ENCODE measurements around the gene RND3.

RND3 gene

DNA sequence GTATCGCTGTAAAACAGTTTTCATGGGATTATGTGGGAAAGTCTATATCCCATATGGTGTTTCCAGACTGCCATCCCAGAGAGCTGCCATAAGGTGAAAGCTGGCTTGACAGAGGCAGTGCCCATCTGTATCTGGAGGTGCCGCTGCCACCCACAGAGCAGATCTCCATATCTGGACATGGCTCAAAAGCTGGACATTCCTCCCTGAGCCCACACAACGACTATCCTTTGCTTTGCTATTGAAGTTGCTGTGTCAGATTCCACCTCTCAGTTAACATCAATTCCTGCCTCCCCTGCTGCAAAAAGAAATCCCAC, 55.2 kb downstream of the RND3 start:
- DNase-seq = no peak

DNA sequence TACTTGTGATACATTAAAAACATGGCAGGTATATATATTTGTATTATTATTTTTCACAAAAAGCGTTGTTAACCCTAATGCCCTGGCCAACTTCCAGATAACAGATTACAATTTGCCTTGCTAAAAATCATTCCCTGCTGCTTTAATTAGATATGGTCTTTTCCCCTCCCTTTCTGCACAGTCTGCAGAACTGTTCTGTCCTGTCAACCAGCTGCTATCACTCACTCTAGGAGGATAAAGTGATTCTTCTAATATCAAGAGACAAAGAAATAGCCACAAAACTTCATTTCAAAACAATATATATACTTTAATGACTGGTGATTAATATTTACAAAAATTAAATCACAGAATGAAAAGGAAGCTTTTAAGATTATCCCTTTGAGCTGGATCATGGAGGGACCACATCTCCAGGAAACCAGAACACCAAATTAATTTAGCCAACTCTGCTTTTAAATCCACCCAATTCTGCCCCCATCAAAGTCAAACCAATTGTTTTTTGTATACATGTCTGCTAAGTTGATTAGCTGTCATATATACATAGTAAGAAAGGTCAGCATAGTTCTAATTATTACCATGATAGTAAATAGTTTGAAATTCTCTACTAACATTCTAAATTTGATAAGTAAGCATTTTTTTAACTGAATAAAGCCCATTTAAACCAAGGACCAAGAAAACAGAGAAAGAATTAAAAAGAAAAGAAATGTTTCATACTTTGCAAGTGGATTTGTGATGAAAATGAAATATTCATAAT, 55.7 kb downstream of the RND3 start:
- no peak for DNase-seq

DNA sequence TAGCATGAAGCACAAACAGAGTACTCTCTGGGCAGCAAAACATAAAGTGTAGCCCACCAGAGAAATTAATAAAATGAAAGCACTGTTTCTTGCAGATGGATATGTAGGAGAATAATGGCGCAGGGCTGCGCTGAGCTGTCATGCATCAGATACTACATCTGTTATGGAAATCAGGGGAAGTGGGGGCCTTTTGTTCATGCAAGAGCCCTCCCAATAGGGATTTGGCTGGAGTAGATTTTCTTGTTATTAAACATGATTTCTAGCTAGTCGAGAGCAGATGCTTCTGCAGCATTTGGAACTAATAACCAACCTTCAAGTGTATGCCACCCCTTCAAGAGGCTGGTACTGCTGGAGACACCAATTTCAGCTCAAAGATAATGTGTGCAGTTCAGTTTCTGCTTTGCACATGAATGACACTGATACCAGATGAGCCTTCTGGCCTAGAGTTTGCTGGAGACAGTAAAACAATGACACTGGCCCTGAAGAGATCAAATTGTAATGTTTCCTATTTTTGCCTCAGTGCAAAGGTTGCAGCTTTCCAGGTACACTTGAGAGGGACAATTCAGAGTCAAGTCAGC, 58.0 kb downstream of the RND3 start:
- DNase-seq = no peak

DNA sequence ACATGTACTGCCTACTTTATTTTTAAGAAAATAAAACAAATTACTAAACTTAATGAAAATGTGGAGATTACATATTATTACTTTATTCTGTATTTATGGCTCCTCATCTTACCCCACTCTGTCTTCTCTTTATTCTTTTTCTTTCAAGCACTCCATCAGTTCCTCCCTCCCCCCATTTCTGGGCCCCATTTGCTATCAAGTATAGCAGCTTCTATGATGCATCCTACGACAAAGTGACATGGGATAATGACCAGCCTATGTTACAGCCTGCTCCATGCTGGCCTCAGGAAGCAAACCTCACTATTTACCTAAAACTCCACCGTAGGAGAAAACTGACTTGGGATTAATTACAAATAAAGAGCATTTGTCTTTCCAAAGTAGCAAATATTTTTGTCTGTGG, 58.8 kb downstream of the RND3 start:
- no peak for DNase-seq

DNA sequence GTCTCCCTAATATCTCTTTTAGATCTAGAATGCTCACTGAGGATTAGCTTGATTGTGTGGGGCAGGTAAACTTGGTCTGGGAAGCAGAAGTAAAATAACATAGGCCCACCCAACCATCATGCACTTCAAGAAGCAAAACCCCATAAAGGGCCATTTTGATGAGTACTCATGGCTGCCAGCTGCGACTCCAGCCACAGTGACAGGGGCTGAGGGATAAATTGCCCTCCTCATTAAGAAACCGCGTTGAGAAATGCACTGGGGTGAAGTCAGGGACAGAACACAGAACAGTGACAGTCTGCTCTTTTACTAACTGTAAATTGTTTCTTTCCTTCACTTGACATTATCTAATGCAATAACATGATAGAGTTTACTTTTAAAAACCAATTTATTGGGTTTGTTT, 60.2 kb downstream of the RND3 start:
- no peak for DNase-seq

DNA sequence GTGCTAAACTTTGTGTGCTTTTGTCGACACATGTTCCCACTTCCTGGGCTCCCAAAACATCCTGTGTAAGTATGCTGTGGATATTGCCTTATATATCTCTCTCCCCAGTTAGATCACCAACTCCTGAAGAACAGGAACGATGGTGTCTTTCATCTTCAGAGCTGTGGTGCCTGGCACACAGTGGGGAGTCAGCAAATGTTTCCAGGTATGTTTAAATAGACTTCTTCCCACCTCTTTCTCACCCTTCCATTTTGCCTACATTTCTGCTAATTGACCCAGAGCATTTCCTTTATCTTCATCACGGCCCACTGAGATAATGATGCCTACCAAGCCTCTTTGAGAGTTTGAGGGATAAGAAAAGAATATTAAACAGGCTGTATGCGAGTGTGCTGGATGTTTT, 60.7 kb downstream of the RND3 start:
- no peak for DNase-seq

DNA sequence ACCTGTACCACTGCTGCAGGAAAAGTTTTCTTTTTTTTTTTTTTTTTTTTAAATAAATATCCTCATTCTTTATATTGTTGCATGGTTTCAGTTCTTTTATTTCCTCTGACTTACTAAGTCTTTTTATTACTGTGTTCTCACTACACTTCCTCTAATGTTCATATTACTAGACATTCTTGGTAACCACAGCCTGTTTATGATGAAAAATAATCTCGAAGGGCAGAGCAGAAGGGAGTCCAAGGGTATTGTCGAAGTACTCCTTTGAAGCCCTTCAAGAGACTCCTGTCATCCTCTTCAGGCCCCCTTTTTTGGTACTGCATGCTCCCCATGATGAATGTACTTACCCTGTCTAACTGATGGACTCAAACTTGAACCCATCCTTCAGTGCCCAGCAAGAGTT, 61.2 kb downstream of the RND3 start:
- DNase-seq = no peak

DNA sequence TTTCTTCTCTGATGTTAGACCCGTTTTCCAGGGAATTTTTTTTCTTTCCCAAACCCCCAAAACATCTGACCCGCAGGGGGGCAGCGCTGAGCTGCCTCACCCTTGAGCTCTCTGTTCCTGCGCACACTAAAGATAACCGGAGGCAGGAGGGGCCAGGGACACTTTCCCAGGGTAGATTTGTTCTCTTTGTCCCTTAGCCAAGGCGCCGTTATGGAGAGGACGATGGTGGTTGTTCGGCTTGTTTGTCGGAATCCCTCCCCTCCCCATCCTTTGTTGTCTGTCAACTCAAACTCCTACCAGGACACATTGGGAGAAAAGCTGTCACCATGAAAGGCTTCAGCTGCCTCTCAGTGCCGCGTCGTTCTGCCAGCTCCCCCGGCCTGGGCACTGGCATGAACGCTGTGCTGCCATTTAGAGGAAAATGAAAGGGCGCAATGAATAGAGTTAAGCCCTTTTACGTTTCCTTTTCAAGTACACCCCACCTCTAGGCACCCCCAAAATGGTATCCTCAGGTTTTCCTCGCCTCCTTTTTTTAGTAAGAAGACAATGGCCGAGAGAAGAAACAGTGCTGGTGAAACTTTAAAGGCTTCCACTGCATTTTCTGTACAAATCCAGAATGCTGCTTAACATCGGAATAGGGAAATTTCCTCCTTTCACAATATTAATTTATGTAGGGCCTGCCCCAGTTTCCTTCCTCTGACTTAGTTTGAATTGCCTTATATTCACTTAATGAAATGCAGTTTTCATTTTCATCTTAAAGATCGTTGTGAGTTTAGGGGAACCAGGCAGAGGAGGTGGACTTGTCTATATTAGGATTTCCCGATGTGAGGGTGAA, 62.1 kb downstream of the RND3 start:
- DNase-seq = no peak

DNA sequence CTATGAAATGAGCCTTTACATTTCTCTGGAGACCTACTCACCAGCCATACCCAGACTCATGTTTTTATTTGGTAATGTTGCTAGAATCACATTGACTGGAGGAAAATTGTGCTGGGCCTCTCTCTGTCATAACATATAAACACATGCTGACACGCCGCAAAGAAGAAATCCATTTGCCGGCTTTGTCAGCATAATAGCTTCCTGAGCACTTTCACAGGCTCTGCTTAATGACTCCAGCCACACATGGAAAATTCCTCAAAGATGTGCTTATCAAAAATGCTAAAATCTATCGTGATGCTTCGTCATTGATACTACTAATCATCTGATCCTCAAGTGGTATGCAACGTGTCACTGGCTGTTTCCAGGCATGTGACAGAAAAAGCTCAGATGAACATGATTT, 63.1 kb downstream of the RND3 start:
- DNase-seq = no peak

DNA sequence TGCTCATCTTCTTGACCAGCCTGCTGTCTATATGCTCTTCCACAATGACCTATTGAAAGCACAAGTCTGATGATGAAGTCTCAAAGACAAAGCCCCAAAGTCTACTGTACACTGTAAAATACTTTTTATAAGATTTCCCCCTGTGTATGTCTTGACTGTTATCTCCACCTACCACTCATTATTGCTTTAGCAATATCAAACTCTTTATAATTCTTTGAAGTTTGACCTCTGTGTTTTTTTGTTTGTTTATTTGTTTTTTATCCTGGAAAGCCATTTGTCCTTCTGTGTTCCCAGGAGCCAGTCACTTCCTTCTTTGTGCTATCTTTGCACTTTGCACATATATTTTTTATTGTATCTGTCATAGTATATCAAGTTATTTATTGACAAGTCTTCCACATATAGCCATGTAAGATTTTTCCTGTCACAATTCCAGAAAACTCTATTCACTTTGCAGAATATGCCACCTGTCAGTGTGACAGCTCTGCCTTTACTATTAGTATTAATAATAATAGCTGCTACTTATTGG, 66.3 kb downstream of the RND3 start:
- no peak for DNase-seq

DNA sequence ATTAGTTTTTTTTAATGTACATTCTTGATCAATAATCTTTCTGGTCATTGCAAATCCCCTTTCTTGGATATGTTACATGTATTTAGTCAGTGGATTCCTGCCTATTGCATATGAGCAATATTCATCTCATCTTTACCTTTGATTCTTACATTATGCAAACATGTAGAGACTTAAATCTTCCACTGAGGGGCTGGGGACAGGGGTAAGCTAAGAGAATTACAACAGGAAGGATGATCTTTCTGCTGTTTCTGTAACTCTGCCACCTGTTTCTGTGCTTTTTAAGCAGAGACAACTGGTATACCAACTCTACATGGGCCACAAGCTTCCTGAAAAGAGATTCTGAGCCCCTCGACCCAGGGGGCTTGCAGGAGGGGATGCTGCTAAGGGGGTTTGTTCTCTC, 68.6 kb downstream of the RND3 start:
- DNase-seq = no peak
